GM23338 (cell line): ENCODE results near the gene TATDN3. TPM values are rescaled to one million over a fixed set of nuclear protein-coding genes. Genes with fewer than 3 reads are reported as not detected.

Experiments used
- ATAC-seq: fragments of 200-7000 bp; cut with Tn5 transposase; 3 replicates; pipeline ENCODE4 v1.9.1; 2020
- DNase-seq: peaks from one replicate; pipeline ENCODE4 v3.0.0-alpha.2; 2015; ENCODE audit warnings: low spot score
- H2AFZ ChIP-seq: fragments of 200-600 bp; sonication (generic); 2 replicates; pipeline ENCODE4 v1.8.0; 2016; ENCODE audit warnings: antibody characterized with exemption, mild to moderate bottlenecking, moderate library complexity
- H3F3A ChIP-seq: fragments of 200-600 bp; sonication (generic); replicated peaks from 2 replicates; pipeline ENCODE4 v1.8.0; 2017; ENCODE audit warnings: antibody characterized with exemption, mixed run types, low read depth
- H3K27ac ChIP-seq: fragments of 200-600 bp; sonication (generic); 2 replicates; pipeline ENCODE4 v1.6.1; 2016; ENCODE audit warnings: low read depth
- H3K27me3 ChIP-seq: fragments of 200-600 bp; sonication (generic); 2 replicates; pipeline ENCODE4 v1.8.0; 2016; ENCODE audit warnings: mild to moderate bottlenecking, mixed run types, moderate library complexity; ENCODE audit not compliant: insufficient read depth
- H3K36me3 ChIP-seq: fragments of 200-600 bp; sonication (generic); 2 replicates; pipeline ENCODE4 v1.8.0; 2016; ENCODE audit warnings: mild to moderate bottlenecking; ENCODE audit not compliant: insufficient read depth
- H3K4me1 ChIP-seq: fragments of 200-600 bp; sonication (generic); 2 replicates; pipeline ENCODE4 v1.8.0; 2016; ENCODE audit warnings: mild to moderate bottlenecking, moderate library complexity; ENCODE audit not compliant: insufficient read depth
- H3K4me2 ChIP-seq: fragments of 200-600 bp; sonication (generic); 2 replicates; pipeline ENCODE4 v1.7.1; 2017; ENCODE audit warnings: mixed run types
- H3K4me3 ChIP-seq: fragments of 200-600 bp; sonication (generic); 2 replicates; pipeline ENCODE4 v1.6.1; 2016; ENCODE audit warnings: mixed run types
- H3K79me2 ChIP-seq: fragments of 200-600 bp; sonication (generic); replicated peaks from 2 replicates; pipeline ENCODE4 v1.8.0; 2017; ENCODE audit warnings: mild to moderate bottlenecking; ENCODE audit not compliant: insufficient read depth
- H3K9me2 ChIP-seq: fragments of 200-600 bp; sonication (generic); 2 replicates; pipeline ENCODE4 v1.8.0; 2017; ENCODE audit not compliant: insufficient read depth
- H4K20me1 ChIP-seq: fragments of 200-600 bp; sonication (generic); replicated peaks from 2 replicates; pipeline ENCODE4 v1.8.0; 2017; ENCODE audit warnings: mild to moderate bottlenecking; ENCODE audit not compliant: insufficient read depth
- H3K27ac Mint-ChIP-seq: 2 replicates; pipeline ENCODE4 v1.8.0; 2020; ENCODE audit warnings: inconsistent platforms, mild to moderate bottlenecking, moderate library complexity, mixed read lengths
- H3K27me3 Mint-ChIP-seq: 3 replicates; pipeline ENCODE4 v1.8.0; 2022; ENCODE audit warnings: low read depth, mild to moderate bottlenecking, moderate library complexity, mixed read lengths, inconsistent platforms; ENCODE audit not compliant: insufficient read depth, poor library complexity
- H3K36me3 Mint-ChIP-seq: 3 replicates; pipeline ENCODE4 v1.8.0; 2021; ENCODE audit warnings: low read depth, mild to moderate bottlenecking, inconsistent platforms, moderate library complexity, mixed read lengths
- H3K4me1 Mint-ChIP-seq: 3 replicates; pipeline ENCODE4 v1.8.0; 2020; ENCODE audit warnings: mild to moderate bottlenecking, inconsistent platforms, mixed read lengths
- H3K4me3 Mint-ChIP-seq: 3 replicates; pipeline ENCODE4 v1.8.0; 2021; ENCODE audit warnings: moderate library complexity, mild to moderate bottlenecking, inconsistent platforms, mixed read lengths
- H3K9me3 Mint-ChIP-seq: 3 replicates; pipeline ENCODE4 v1.8.0; 2020; ENCODE audit warnings: moderate library complexity, mild to moderate bottlenecking, inconsistent platforms, mixed read lengths
- CREB1 ChIP-seq: fragments of 250-450 bp; sonication (Bioruptor Pico); IDR thresholded peaks from 2 replicates; pipeline ENCODE4 v1.5.0; 2020; ENCODE audit warnings: low read depth, mild to moderate bottlenecking, moderate library complexity
- CTCF ChIP-seq, 2 experiments: fragments of 200-600 bp in 1 of 2; sonication (generic) in 1 of 2; conservative IDR thresholded peaks; 2 replicates each; pipeline versions ENCODE4 v1.5.1 to v1.6.1; 2016 to 2017; ENCODE audit warnings: antibody characterized with exemption in 2 of 2, low read depth in 2 of 2, mild to moderate bottlenecking in 2 of 2, moderate library complexity in 1 of 2
- EZH2 ChIP-seq: fragments of 200-600 bp; sonication (generic); IDR thresholded peaks from one replicate; pipeline ENCODE4 v1.8.0; 2017; ENCODE audit warnings: antibody characterized with exemption, mild to moderate bottlenecking, low read depth; ENCODE audit not compliant: unreplicated experiment
- EZH2phosphoT487 ChIP-seq: fragments of 200-600 bp; sonication (generic); IDR thresholded peaks from one replicate; pipeline ENCODE4 v1.8.1; 2018; ENCODE audit warnings: antibody characterized with exemption; ENCODE audit not compliant: unreplicated experiment
- JUNB ChIP-seq: IDR thresholded peaks from one replicate; pipeline ENCODE4 v1.6.1; 2016; ENCODE audit warnings: antibody characterized with exemption; ENCODE audit not compliant: unreplicated experiment
- NANOG ChIP-seq: IDR thresholded peaks from 2 replicates; pipeline ENCODE4 v1.6.1; 2016; ENCODE audit warnings: antibody characterized with exemption, borderline replicate concordance
- POLR2AphosphoS5 ChIP-seq: IDR thresholded peaks from 2 replicates; pipeline ENCODE4 v1.6.1; 2016; ENCODE audit warnings: antibody characterized with exemption, low read depth
- STAT1 ChIP-seq: IDR thresholded peaks from one replicate; pipeline ENCODE4 v1.6.1; 2016; ENCODE audit warnings: antibody characterized with exemption; ENCODE audit not compliant: unreplicated experiment
- ZNF114 ChIP-seq: fragments of 250-450 bp; sonication (Bioruptor Pico); IDR thresholded peaks from 2 replicates; pipeline ENCODE4 v1.5.0; 2020; ENCODE audit warnings: mild to moderate bottlenecking, moderate library complexity
- ZNF331 ChIP-seq: fragments of 250-450 bp; sonication (Bioruptor Pico); IDR thresholded peaks from 2 replicates; pipeline ENCODE4 v1.5.0; 2020; ENCODE audit warnings: low read depth, mild to moderate bottlenecking, moderate library complexity
- ZNF462 ChIP-seq: fragments of 250-450 bp; sonication (Bioruptor Pico); IDR thresholded peaks from 2 replicates; pipeline ENCODE4 v1.5.0; 2020; ENCODE audit warnings: mild to moderate bottlenecking, moderate library complexity
- polyA plus RNA-seq: library from polyadenylated mRNA; unstranded; fragments of >200 nt; fragmentation: Nextera tagmentation; extraction: Ambion mirVana; gene quantifications from 2 replicates; pipeline ENCODE4 v1.2.1, GENCODE V29; 2016
- total RNA-seq: library from RNA; depleted of rRNA; stranded (reverse); fragments of >200 nt; shearing (Covaris generic); gene quantifications from 2 replicates; pipeline ENCODE4 v1.2.3, GENCODE V29; 2014
- TF ChIP-seq, protein P1 (sequence below): IDR thresholded peaks from 2 replicates; pipeline ENCODE4 v1.6.1; 2016; ENCODE audit warnings: antibody characterized with exemption
- TF ChIP-seq, protein P2 (sequence below): IDR thresholded peaks from one replicate; pipeline ENCODE4 v1.6.1; 2018; ENCODE audit warnings: antibody characterized with exemption; ENCODE audit not compliant: unreplicated experiment

Gene TATDN3
- total and polyA plus RNA-seq, 2 experiments from 2014 or later: 10.9 to 24.2 TPM

DNA sequence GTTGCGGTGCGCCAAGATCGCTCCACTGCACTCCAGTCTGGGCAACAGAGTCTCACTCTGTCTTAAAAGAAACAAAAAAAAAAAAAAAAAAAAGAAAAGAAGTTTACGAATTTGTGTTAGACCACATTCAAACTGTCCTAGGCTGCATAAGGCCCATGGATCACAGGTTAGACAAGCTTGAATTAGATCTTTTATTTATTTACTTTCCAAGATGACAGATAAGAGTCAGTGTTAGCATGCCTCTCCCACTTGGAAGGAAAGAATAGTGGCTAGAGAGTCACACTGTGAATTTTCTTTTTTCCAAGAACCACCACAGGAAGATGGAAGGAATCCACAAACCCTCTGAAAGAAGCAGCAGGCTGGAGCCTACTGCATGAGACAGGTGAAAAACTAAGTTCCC lies 29.5 kb upstream of the TATDN3 start:
- ATAC-seq: no peak
- Mint-ChIP-seq H3K36me3 (peaks cover 27% of the 10 kb centered on the region), H3K4me1 (peaks cover 11% of the 10 kb centered on the region), H3K27ac (no peak overlapping the region), H3K27me3 (no peaks in the 10 kb centered on the region), H3K4me3 (no peak overlapping the region), H3K9me3 (peaks cover 5% of the 10 kb centered on the region; the same call in 1 of the 3 replicates)
- Histone ChIP-seq H2AFZ (no peak overlapping the region), H3F3A (no peaks in the 10 kb centered on the region), H3K27me3 (no peaks in the 10 kb centered on the region), H3K4me2 (no peak overlapping the region; the same call in 1 of the 2 replicates), H3K9me2 (no peaks in the 10 kb centered on the region), H3K79me2 (peaks cover 90% of the 10 kb centered on the region), H3K4me1 (no peaks in the 10 kb centered on the region), H3K36me3 (no peaks in the 10 kb centered on the region; the same call in 1 of the 2 replicates), H3K27ac (no peak overlapping the region; the same call in 1 of the 2 replicates), H4K20me1 (peaks cover 22% of the 10 kb centered on the region; the same call in 1 of the 2 replicates), H3K4me3 (no peak overlapping the region)
- no peak for DNase-seq
- TF ChIP-seq, protein P1, sequence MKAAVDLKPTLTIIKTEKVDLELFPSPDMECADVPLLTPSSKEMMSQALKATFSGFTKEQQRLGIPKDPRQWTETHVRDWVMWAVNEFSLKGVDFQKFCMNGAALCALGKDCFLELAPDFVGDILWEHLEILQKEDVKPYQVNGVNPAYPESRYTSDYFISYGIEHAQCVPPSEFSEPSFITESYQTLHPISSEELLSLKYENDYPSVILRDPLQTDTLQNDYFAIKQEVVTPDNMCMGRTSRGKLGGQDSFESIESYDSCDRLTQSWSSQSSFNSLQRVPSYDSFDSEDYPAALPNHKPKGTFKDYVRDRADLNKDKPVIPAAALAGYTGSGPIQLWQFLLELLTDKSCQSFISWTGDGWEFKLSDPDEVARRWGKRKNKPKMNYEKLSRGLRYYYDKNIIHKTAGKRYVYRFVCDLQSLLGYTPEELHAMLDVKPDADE: no peak
- no peak for TF ChIP-seq EZH2phosphoT487
- no peak for TF ChIP-seq ZNF331 (CRISPR knock-in tag)
- TF ChIP-seq CREB1 (CRISPR knock-in tag): no peak
- TF ChIP-seq ZNF462 (CRISPR knock-in tag): no peak
- TF ChIP-seq CTCF (conservative IDR thresholded peaks at IDR 0.05; ENCODE audit: low read depth in 2 of 2): no peak
- TF ChIP-seq, protein P2, sequence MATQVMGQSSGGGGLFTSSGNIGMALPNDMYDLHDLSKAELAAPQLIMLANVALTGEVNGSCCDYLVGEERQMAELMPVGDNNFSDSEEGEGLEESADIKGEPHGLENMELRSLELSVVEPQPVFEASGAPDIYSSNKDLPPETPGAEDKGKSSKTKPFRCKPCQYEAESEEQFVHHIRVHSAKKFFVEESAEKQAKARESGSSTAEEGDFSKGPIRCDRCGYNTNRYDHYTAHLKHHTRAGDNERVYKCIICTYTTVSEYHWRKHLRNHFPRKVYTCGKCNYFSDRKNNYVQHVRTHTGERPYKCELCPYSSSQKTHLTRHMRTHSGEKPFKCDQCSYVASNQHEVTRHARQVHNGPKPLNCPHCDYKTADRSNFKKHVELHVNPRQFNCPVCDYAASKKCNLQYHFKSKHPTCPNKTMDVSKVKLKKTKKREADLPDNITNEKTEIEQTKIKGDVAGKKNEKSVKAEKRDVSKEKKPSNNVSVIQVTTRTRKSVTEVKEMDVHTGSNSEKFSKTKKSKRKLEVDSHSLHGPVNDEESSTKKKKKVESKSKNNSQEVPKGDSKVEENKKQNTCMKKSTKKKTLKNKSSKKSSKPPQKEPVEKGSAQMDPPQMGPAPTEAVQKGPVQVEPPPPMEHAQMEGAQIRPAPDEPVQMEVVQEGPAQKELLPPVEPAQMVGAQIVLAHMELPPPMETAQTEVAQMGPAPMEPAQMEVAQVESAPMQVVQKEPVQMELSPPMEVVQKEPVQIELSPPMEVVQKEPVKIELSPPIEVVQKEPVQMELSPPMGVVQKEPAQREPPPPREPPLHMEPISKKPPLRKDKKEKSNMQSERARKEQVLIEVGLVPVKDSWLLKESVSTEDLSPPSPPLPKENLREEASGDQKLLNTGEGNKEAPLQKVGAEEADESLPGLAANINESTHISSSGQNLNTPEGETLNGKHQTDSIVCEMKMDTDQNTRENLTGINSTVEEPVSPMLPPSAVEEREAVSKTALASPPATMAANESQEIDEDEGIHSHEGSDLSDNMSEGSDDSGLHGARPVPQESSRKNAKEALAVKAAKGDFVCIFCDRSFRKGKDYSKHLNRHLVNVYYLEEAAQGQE: no peak
- no peak for TF ChIP-seq NANOG
- no peak for TF ChIP-seq STAT1
- TF ChIP-seq JUNB: no peak
- no peak for TF ChIP-seq EZH2
- no peak for TF ChIP-seq ZNF114 (CRISPR knock-in tag)
- TF ChIP-seq POLR2AphosphoS5: no peak
